H9 (cell line): ENCODE results near the gene BBS10. TPM values are rescaled to one million over a fixed set of nuclear protein-coding genes. Genes with fewer than 3 reads are reported as not detected.

ENCODE experiments used
- DNase-seq: peaks from one replicate; pipeline ENCODE4 v3.0.0-alpha.2; 2017
- H2AFZ ChIP-seq: one replicate; pipeline ENCODE4 v1.6.1; 2013; ENCODE audit warnings: mild to moderate bottlenecking, low read length, control low read depth, moderate library complexity
- H2AK5ac ChIP-seq: 2 replicates; pipeline ENCODE4 v1.6.1; 2013; ENCODE audit warnings: low read length, control low read depth, mixed read lengths; ENCODE audit not compliant: insufficient read length
- H2BK120ac ChIP-seq: one replicate; pipeline ENCODE4 v1.6.1; 2013; ENCODE audit warnings: low read depth, mild to moderate bottlenecking, low read length, control low read depth, inconsistent platforms; ENCODE audit not compliant: poor library complexity, severe bottlenecking
- H2BK12ac ChIP-seq: 2 replicates; pipeline ENCODE4 v1.6.1; 2013; ENCODE audit warnings: low read length, control low read depth, mixed read lengths, low read depth; ENCODE audit not compliant: insufficient read length
- H2BK15ac ChIP-seq: 2 replicates; pipeline ENCODE4 v1.6.1; 2013; ENCODE audit warnings: low read depth, low read length, control low read depth
- H2BK20ac ChIP-seq: one replicate; pipeline ENCODE4 v1.6.1; 2013; ENCODE audit warnings: low read depth, mild to moderate bottlenecking, low read length, control low read depth, inconsistent platforms; ENCODE audit not compliant: poor library complexity, severe bottlenecking
- H2BK5ac ChIP-seq: 2 replicates; pipeline ENCODE4 v1.6.1; 2013; ENCODE audit warnings: low read length, control low read depth, mixed read lengths; ENCODE audit not compliant: insufficient read length
- H3K14ac ChIP-seq: 2 replicates; pipeline ENCODE4 v1.6.1; 2013; ENCODE audit warnings: low read length, control low read depth; ENCODE audit not compliant: insufficient read depth
- H3K18ac ChIP-seq: 2 replicates; pipeline ENCODE4 v1.6.1; 2013; ENCODE audit warnings: low read depth, mild to moderate bottlenecking, mixed read lengths, low read length, control low read depth; ENCODE audit not compliant: insufficient read length
- H3K23ac ChIP-seq: 2 replicates; pipeline ENCODE4 v1.6.1; 2013; ENCODE audit warnings: low read length, control low read depth, mixed read lengths, low read depth; ENCODE audit not compliant: insufficient read length
- H3K23me2 ChIP-seq: 2 replicates; pipeline ENCODE4 v1.6.1; 2013; ENCODE audit warnings: low read depth, mild to moderate bottlenecking, mixed read lengths, low read length, control low read depth; ENCODE audit not compliant: insufficient read length, poor library complexity, severe bottlenecking
- H3K27ac ChIP-seq: 2 replicates; pipeline ENCODE4 v1.5.1; 2013; ENCODE audit warnings: low read length, control low read depth, mixed read lengths, low read depth; ENCODE audit not compliant: insufficient read length
- H3K27me3 ChIP-seq: 2 replicates; pipeline ENCODE4 v1.6.1; 2013; ENCODE audit warnings: low read length, control low read depth, inconsistent platforms; ENCODE audit not compliant: insufficient read depth
- H3K4ac ChIP-seq: 2 replicates; pipeline ENCODE4 v1.6.1; 2013; ENCODE audit warnings: low read depth, mild to moderate bottlenecking, control low read depth, inconsistent platforms, low read length, moderate library complexity
- H3K4me1 ChIP-seq: 2 replicates; pipeline ENCODE4 v1.6.1; 2013; ENCODE audit warnings: low read length, control low read depth, inconsistent platforms; ENCODE audit not compliant: insufficient read depth
- H3K4me2 ChIP-seq: 2 replicates; pipeline ENCODE4 v1.6.1; 2013; ENCODE audit warnings: low read length, control low read depth, mixed read lengths; ENCODE audit not compliant: insufficient read length, insufficient read depth
- H3K56ac ChIP-seq: 2 replicates; pipeline ENCODE4 v1.6.1; 2013; ENCODE audit warnings: low read depth, mild to moderate bottlenecking, mixed read lengths, low read length, control low read depth; ENCODE audit not compliant: insufficient read length
- H3K79me1 ChIP-seq: 2 replicates; pipeline ENCODE4 v1.6.1; 2013; ENCODE audit warnings: low read depth, mild to moderate bottlenecking, moderate library complexity, low read length, control low read depth, inconsistent platforms; ENCODE audit not compliant: insufficient read depth, poor library complexity, severe bottlenecking
- H3K79me2 ChIP-seq: 2 replicates; pipeline ENCODE4 v1.6.1; 2013; ENCODE audit warnings: low read length, control low read depth, inconsistent platforms; ENCODE audit not compliant: insufficient read depth
- H3K9ac ChIP-seq: 2 replicates; pipeline ENCODE4 v1.6.1; 2013; ENCODE audit warnings: low read length, control low read depth, mixed read lengths; ENCODE audit not compliant: insufficient read length; ENCODE audit errors: extremely low read depth
- H3K9me3 ChIP-seq: one replicate; pipeline ENCODE4 v1.6.1; 2013; ENCODE audit warnings: low read depth, low read length, inconsistent platforms; ENCODE audit not compliant: control insufficient read depth
- H3T11ph ChIP-seq: one replicate; pipeline ENCODE4 v1.6.1; 2013; ENCODE audit warnings: mild to moderate bottlenecking, low read length, control low read depth, inconsistent platforms
- H4K20me1 ChIP-seq: one replicate; pipeline ENCODE4 v1.6.1; 2013; ENCODE audit not compliant: control insufficient read depth, insufficient read length, insufficient read depth
- H4K5ac ChIP-seq: 2 replicates; pipeline ENCODE4 v1.6.1; 2013; ENCODE audit warnings: low read depth, mild to moderate bottlenecking, mixed read lengths, low read length, control low read depth; ENCODE audit not compliant: insufficient read length
- H4K8ac ChIP-seq: replicated peaks from 2 replicates; pipeline ENCODE4 v1.6.1; 2013; ENCODE audit warnings: low read length, control low read depth, mixed read lengths, low read depth; ENCODE audit not compliant: insufficient read length
- H4K91ac ChIP-seq: 2 replicates; pipeline ENCODE4 v1.6.1; 2013; ENCODE audit warnings: low read depth, mild to moderate bottlenecking, moderate library complexity, mixed read lengths, low read length, control low read depth; ENCODE audit not compliant: insufficient read length
- H3K27ac Mint-ChIP-seq, 3 experiments: 2 replicates in 2 of 3; 3 replicates in 1 of 3; pipeline ENCODE4 v1.8.0; 2020 to 2021; ENCODE audit warnings: mixed read lengths in 3 of 3, mild to moderate bottlenecking in 1 of 3, moderate library complexity in 1 of 3
- H3K27me3 Mint-ChIP-seq: 2 replicates; pipeline ENCODE4 v1.8.0; 2021; ENCODE audit warnings: low read depth, mild to moderate bottlenecking, moderate library complexity, mixed read lengths
- H3K36me3 Mint-ChIP-seq, 3 experiments: 2 replicates in 2 of 3; 3 replicates in 1 of 3; pipeline ENCODE4 v1.8.0; 2020 to 2021; ENCODE audit warnings: low read depth in 3 of 3, mixed read lengths in 3 of 3; ENCODE audit not compliant: insufficient read depth in 1 of 3
- H3K4me1 Mint-ChIP-seq, 2 experiments: 2 replicates each; pipeline ENCODE4 v1.8.0; 2020; ENCODE audit warnings: mixed read lengths in 2 of 2
- H3K4me3 Mint-ChIP-seq, 2 experiments: 2 replicates in 1 of 2; 3 replicates in 1 of 2; pipeline ENCODE4 v1.8.0; 2020 to 2021; ENCODE audit warnings: mild to moderate bottlenecking in 2 of 2, mixed read lengths in 2 of 2, moderate library complexity in 1 of 2
- H3K9me3 Mint-ChIP-seq, 2 experiments: 2 replicates in 1 of 2; 3 replicates in 1 of 2; pipeline ENCODE4 v1.8.0; 2020; ENCODE audit warnings: mild to moderate bottlenecking in 2 of 2, mixed read lengths in 2 of 2, moderate library complexity in 1 of 2
- CTCF ChIP-seq: fragments of 200-600 bp; sonication (generic); conservative IDR thresholded peaks from 3 replicates; pipeline ENCODE4 v1.8.0; 2021; ENCODE audit warnings: antibody characterized with exemption, mild to moderate bottlenecking
- WGBS: extraction: QIAGEN DNeasy Blood & Tissue Kit; methylation state at CpG from one replicate; pipeline ENCODE4 v1.1.7; 2013; ENCODE audit warnings: missing lambda C conversion rate, low lambda C conversion rate, mixed read lengths; ENCODE audit not compliant: insufficient read length; ENCODE audit errors: extremely low coverage; 5-methylcytosine and 5-hydroxymethylcytosine counted together
- total RNA-seq: library from RNA; stranded (reverse); gene quantifications from 2 replicates; pipeline ENCODE4 v1.2.1, GENCODE V29; 2021

The BBS10 gene
- total RNA-seq, 1 experiment from 2014 or later: 6.6 TPM

- DNase-seq: no peak
- Histone ChIP-seq H3K18ac (no peak overlapping the region), H4K91ac (no peak overlapping the region), H3K9ac (no peak overlapping the region), H4K20me1 (no peaks in the 10 kb centered on the region), H2BK20ac (no peak overlapping the region), H3K79me1 (no peaks in the 10 kb centered on the region), H2BK15ac (no peak overlapping the region), H2BK120ac (no peak overlapping the region), H2AK5ac (no peak overlapping the region), H3T11ph (no peak overlapping the region), H3K79me2 (no peaks in the 10 kb centered on the region), H3K23ac (no peak overlapping the region), H3K27me3 (no peaks in the 10 kb centered on the region), H3K9me3 (no peaks in the 10 kb centered on the region), H3K27ac (no peak overlapping the region), H4K5ac (no peak overlapping the region), H2AFZ (no peak overlapping the region), H2BK5ac (no peak overlapping the region), H2BK12ac (no peak overlapping the region), H3K56ac (no peak overlapping the region), H3K4ac (no peak overlapping the region), H4K8ac (no peak overlapping the region), H3K14ac (no peak overlapping the region), H3K23me2 (no peaks in the 10 kb centered on the region), H3K4me1 (no peaks in the 10 kb centered on the region), H3K4me2 (no peak overlapping the region)
- peaks cover 4 to 6% of the 10 kb centered on the region in 2 experiments; a peak in 2 of 4 replicates for H3K4me1 Mint-ChIP-seq
- no CpG with 5 or more reads among the region's 3 CpGs for WGBS
- H3K4me3 Mint-ChIP-seq: no peak overlapping the region
- TF ChIP-seq CTCF: no peak
- no peak overlapping the region for H3K27ac Mint-ChIP-seq
- peaks cover 0 to 19% (median 5%) of the 10 kb centered on the region in 3 experiments; a peak in 3 of 7 replicates for H3K36me3 Mint-ChIP-seq
- H3K9me3 Mint-ChIP-seq: no peaks in the 10 kb centered on the region
- H3K27me3 Mint-ChIP-seq: no peaks in the 10 kb centered on the region
Measured at GRCh38 chr12:76383988-76384387, 35.8 kb upstream of the BBS10 start.
